Stimulated activated CD4-positive, alpha-beta T cell treated with anti-CD3 and anti-CD28 coated beads, Interleukin-2, amount 100 ng/mL, for 24 hours (primary cell): ENCODE measurements around the gene SYT1.

Experiments
- DNase-seq, 2 donors: peaks; one replicate each; pipeline ENCODE4 v3.0.0-alpha.2; 2020

The SYT1 gene

GRCh38 chr12:79366374-79366773, 501.8 kb downstream of the SYT1 start:
- no peak for DNase-seq

GRCh38 chr12:79367032-79367589, 502.5 kb downstream of the SYT1 start:
- DNase-seq = no peak

GRCh38 chr12:79370021-79370420, 505.4 kb downstream of the SYT1 start:
- DNase-seq = no peak

- DNase-seq = no peak
Observed at GRCh38 chr12:79371226-79371625, 506.7 kb downstream of the SYT1 start.

GRCh38 chr12:79373896-79374499, 509.4 kb downstream of the SYT1 start:
- peak in 1 of 2 donors; percentile 6 for DNase-seq

- DNase-seq = no peak
Observed at GRCh38 chr12:79374545-79374944, 510.0 kb downstream of the SYT1 start.

- DNase-seq = no peak
Observed at GRCh38 chr12:79375050-79375449, 510.5 kb downstream of the SYT1 start.

GRCh38 chr12:79378496-79378895, 513.9 kb downstream of the SYT1 start:
- DNase-seq = no peak

GRCh38 chr12:79380402-79380801, 515.8 kb downstream of the SYT1 start:
- DNase-seq = no peak

- DNase-seq = no peak
Observed at GRCh38 chr12:79381248-79382208, 517.0 kb downstream of the SYT1 start.

- DNase-seq = no peak
Observed at GRCh38 chr12:79384551-79384950, 520.0 kb downstream of the SYT1 start.

GRCh38 chr12:79388011-79388410, 523.4 kb downstream of the SYT1 start:
- DNase-seq = no peak

- no peak for DNase-seq
Observed at GRCh38 chr12:79393842-79394241, 529.3 kb downstream of the SYT1 start.

GRCh38 chr12:79397609-79398008, 533.0 kb downstream of the SYT1 start:
- DNase-seq = no peak

- DNase-seq = no peak
Observed at GRCh38 chr12:79400481-79400880, 535.9 kb downstream of the SYT1 start.

- no peak for DNase-seq
Observed at GRCh38 chr12:79402606-79403005, 538.0 kb downstream of the SYT1 start.

- no peak for DNase-seq
Observed at GRCh38 chr12:79406993-79407392, 542.4 kb downstream of the SYT1 start.

GRCh38 chr12:79407671-79408622, 543.4 kb downstream of the SYT1 start:
- peak in 1 of 2 donors; percentile 4 for DNase-seq

- no peak for DNase-seq
Observed at GRCh38 chr12:79408689-79409088, 544.1 kb downstream of the SYT1 start.

GRCh38 chr12:79409562-79409961, 545.0 kb downstream of the SYT1 start:
- no peak for DNase-seq

- no peak for DNase-seq
Observed at GRCh38 chr12:79411791-79412190, 547.2 kb downstream of the SYT1 start.

GRCh38 chr12:79413796-79414195, 549.2 kb downstream of the SYT1 start:
- no peak for DNase-seq

GRCh38 chr12:79414252-79414651, 549.7 kb downstream of the SYT1 start:
- no peak for DNase-seq
